ENCODE results near the gene CXADR.
"Not testable (repeated sequence)": the region's sequence is repeated elsewhere in the genome, so short reads cannot be mapped to it uniquely, and the experiment has no call there.

Gene CXADR

DNA sequence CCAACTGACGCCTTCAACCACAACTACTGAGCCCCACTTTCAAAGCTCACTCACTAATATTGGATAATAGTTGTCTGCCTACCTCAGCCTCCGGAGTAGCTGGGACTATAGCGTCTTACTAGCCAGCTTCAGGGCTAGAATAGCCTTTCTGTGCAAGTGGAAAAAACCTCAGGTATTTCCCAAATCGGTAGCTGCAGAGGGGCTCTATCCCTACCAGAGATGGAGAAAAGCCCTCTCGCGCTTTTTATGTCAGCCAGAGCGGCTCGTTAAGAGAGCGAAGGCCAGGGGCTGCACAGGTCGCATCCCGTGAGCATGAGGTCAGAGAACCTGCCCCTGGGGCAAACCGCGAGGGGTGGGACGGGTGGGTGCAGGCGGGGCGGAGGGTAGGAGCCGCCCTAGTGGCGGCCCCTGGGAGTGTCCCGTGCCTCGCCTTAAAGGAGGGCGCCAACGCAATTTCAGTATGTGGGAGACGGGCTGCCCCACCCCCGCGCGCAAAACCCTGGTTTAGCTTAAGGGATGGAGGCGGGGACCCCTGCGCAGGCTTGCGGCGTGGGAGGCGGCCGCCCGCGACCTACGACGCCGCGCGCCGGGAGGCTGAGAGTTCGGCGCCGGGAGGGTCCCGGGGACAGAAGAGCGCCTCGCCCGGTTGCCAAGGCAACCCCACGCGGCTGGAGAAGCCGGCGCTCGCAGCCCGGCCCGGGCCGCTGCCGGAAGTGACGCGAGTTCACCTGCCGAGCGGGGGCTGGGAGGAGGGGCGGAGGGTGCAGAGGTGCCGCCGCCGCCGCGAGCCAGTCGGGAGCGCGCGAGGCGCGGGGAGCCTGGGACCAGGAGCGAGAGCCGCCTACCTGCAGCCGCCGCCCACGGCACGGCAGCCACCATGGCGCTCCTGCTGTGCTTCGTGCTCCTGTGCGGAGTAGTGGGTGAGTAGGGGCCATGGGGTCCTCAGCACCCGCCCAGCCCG, at the start of gene CXADR:
TSS of gene CXADR (plus strand) at position 791 of the 961 bp plus-strand sequence. CDS start at position 878, 87 bp downstream.
- FAIRE-seq, result no peak

DNA sequence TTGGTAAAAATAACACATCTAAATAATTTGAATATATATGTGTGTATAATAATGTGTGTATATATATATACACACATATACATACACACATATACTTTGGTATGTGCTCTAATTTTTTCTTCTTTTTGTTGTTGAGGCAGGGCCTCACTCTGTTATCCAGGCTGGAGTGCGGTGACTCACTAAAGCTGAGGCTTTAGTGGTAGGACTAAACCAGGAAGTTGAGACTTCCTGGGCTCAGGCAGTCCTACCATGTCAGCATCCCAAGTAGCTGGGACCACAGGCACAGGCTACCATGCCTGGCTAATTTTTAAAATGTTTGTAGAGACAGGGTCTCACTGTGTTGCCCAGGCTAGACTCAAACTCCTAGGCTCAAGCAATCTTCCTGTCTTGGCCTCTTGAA, 46.7 kb upstream of the CXADR start:
- no peak for FAIRE-seq

- peak; percentile 83 for FAIRE-seq
These were observed 45.5 kb upstream of the CXADR start for GRCh38 chr21:17467392-17467791.

DNA sequence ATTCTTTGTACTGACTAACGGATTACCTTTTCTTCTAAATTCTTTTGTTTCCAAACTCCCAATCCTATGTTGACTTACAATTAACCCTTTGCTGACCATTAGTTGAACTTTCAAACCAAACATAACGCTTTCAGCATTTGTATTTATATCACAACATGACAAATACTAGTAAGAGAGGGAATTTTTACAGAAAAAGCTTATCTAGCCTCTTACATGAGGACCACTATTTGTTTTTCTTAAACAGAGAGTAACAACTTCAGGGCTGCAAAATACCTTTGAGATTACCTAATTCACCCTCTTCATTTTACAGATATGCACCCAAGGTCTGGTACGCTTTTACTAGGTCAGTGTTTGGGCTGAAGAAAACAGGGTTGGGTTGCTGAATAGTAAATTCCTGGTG, 45.0 kb upstream of the CXADR start:
- no peak for FAIRE-seq

GRCh38 chr21:17468698-17469097, 44.1 kb upstream of the CXADR start:
- FAIRE-seq, result no peak

DNA sequence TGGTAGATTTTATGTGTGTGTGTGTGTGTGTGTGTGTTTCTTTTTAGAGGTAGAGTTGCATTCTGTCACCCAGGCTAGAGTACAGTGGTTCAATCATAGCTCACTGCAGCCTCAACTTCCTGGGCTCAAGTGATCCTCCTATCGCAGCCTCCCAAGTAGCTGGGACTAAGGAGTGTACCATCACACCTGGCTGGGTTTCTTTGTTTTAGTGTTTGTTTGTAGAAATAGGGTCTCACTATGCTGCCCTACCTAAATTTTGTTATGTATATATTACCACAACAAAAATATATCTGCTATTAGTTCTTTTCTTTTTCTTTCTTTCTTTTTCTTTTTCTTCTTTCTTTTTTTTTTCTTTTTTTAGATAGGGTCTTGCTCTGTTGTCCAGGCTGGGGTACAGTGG, 43.1 kb upstream of the CXADR start:
- FAIRE-seq, result no peak

GRCh38 chr21:17472182-17472581, 40.7 kb upstream of the CXADR start:
- FAIRE-seq, result no peak

DNA sequence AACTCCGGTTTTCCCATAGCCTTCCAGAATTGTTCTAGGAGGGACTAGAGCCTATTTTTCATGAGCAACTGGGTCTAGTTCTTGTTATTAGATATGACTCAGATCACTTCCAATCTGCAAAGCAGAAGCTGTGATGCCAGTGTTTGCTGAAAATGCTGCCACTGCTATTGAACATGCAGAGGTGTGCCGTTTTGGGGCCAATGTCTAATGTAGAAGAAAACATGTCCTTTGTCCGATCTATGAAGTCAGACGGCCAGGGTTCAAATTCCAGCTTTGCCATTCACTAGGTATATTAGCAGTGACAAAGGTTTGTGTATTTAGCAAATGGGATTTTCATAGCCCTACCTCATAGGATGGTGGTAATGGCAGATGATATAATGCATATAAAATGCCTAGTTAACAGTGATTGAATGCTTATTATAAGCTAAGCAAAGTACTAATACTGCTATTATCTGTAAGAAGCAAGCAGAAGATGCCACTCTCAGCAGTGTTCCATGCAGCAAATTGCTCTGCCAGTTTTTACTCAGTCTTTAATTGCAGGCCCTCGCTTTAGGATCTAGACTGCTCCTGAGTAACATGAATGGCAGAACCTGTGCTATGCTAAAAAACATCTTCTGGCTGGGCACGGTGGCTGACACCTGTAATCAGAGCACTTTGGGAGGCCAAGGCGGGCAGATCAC, 40.1 kb upstream of the CXADR start:
- no peak for FAIRE-seq

GRCh38 chr21:17476006-17476405, 36.8 kb upstream of the CXADR start:
- no peak for FAIRE-seq

GRCh38 chr21:17478156-17478555, 34.7 kb upstream of the CXADR start:
- not testable (repeated sequence) for FAIRE-seq

DNA sequence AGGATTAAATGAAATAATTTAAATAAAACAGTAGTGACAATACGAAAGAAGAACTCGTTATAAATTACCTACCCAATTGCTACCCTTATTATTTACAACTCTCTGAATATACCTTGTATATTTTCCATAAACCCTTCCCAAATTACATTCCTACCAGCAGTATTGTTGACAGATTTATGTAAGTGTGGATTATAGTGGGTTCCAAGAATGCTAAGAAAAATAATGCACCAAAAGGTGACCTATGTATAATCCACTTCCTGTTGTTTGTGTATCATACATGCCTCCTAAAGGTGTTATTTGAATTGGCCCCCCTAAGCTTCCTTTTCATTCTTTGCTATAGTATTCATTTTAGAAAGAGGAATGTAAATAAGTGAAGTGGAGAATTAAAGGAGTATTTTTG, 33.2 kb upstream of the CXADR start:
- no peak for FAIRE-seq

DNA sequence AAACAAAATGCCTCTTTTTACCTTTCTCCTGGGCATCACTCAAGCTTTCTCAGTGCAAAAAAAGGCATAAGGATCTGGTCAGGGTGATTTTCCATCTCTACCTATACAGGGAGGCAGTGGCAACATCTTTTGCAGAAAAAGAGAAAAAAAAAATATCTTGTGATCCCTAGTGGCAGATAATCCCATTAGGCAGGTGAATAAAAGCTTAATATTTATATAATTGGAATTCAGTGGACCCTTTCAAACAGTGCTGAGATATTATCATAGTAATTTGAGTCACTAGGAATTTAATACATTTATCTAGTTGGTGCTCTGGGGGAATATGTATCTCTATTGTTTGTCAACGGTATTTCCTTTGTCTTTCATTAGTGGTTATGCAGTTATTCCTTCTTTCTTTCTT, 29.9 kb upstream of the CXADR start:
- FAIRE-seq, result no peak

DNA sequence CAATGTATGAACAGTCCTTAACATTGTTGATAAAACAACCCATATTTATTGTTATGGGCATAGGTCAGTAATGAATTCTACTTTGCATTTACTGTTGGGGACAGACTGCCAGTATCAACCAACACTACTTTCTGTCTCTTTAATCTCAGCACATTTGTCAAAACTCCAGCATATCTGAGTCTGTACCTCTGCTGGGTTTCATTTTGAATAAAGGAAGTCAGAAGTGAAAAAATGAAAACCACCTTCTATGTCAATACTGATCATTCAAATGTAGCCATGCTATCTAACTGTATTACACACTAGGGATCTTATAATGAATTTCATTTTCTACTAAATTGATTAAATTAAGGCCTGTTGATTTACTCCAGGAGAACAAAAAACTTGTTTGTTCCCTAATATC, 24.2 kb upstream of the CXADR start:
- FAIRE-seq, result no peak

DNA sequence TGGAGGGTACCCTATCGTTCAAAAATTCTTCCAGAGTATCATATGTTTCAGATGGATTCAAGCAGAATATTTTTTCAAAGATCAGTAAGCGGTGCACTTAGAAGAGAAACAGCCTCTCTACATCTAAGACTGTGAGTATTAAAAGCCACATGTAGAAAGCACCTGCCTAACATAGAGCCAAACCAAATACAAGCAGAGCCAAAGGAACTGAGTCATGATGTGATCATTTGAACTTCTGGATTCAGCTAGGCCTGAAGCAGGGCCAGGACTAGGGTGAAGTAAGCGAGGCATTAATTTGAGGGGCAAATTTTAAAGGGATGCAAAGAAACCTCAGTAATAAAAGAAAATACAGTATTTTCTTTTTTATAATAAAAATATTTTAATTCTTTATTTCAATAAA, 23.3 kb upstream of the CXADR start:
- FAIRE-seq, result peak; percentile 41

DNA sequence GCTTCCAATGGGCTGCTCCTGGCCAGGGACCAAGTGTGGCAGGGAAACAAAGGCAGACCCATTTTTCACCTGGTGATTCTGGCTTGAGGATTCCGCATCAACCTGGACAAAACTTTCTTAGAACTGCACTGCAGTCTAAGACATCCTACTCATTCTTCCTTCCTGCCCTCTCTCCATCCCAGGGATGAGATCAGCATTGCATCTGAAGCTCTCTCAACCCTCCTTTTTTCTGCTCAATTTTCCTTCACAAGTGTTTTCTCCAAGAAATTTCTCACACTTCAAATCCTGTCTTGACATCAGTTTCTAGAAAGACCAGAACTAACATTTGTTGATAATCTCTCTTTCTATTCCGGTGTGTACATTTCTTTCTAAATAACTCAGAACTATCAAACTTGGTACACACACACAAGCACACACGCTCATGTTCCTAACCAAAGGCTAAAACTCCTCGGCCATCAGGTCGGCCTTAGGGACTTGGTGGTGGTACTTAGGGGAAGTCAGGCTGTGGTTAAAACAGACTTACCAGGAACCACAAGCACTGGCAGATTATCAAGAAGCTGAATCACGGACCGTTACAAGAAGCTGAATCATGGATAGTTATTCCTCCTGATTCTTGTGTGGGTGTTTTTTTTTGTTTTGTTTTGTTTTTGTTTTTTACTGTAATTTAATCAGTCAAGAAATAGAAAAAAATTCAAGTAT, 21.0 kb upstream of the CXADR start:
- FAIRE-seq, result no peak

- no peak for FAIRE-seq
These were observed 20.3 kb upstream of the CXADR start for GRCh38 chr21:17492415-17493168.

DNA sequence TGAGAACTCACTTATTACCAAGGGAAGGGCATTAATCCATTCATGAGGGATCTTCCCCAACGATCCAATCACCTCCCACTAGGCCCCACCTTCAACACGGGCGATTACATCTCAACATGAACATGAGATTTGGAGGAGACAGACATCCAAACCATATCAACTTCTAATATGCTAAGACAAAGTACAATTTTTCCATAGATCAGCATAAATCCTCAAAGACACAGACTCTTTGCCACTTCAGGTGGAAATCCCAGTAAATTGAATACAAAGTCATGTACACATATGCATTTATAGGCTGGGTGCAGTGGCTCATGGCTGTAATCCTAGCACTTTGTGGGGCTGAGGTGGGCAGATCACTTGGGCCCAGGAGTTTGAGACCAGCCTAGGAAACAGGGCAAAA, 18.8 kb upstream of the CXADR start:
- no peak for FAIRE-seq

DNA sequence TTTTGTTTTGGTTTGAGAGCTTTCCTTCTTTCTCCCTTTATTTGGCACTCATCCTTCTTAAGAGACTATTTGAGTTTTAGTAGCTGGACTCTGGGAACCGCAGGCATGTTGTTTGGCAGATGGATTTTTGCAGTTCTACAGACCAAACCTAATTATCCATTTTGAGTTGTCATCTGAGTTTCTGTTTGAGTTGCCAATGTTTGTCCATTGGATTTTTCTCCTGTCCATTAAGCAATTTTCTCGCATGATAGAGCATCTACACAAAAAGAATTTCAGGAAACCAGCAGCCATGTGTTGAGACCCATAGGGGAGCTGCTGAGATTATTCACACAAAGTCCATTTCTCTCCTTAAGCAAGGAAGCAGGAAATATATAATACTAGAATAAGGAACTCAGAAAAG, 17.2 kb upstream of the CXADR start:
- no peak for FAIRE-seq

- no peak for FAIRE-seq
These were observed 15.5 kb upstream of the CXADR start for GRCh38 chr21:17497316-17497715.

DNA sequence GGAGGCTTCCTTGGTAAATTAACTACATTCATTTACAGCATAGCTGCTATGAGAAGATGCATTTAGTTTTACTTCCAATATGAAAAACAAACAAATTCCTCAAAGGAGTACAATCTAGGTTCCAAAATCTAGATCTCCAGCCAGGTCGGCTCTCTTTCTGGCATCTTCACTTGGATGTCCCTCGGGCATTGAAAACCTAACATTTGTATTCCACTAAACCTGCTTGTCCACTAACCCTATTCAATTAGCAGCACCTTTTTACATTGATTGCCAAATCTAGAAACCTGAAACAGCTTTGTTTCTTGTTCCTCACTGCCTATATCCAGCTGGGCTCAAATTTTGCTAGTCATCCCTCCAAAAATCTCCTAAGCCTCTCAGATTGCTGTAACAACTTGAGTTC, 14.3 kb upstream of the CXADR start:
- no peak for FAIRE-seq

DNA sequence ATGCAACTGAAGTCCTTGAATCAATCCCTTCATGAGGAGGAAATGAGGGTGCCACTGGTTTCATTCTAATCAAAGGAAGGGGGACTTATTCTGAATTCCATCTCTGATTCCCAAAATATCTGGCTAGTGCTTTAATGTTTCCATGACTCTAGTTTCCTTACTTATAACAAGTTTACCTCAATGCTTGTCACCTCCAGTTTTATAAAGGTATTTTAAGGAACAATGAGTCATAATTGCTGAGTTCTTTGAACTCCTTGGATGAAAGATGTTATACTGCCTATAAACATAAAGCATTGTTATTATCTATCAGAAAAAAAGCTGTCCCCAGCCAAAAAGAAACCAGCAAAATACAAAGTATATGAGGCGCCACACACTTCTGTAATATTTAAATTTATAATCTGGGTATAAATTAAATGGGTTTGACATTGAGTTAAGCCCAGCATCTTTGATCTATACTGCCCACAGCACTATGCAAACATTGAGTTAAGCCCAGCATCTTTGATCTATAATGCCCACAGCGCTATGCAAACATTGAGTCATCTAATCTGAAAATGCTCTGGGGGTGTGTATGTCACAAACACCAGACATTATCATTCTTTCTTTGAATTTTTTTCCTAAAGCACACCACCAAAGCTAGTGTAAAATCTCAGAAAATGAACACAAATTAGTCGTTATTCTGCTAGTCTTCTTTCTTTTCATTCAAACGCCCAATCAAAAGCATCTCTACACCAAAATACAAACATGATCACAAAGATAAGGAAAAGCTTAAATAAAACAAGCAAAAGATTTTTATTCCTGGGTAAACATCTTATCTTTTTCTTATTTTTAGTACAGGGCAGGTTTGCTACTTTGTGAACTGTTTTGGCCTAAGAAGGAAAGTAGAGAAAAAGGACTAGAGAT, 11.5 kb upstream of the CXADR start:
- FAIRE-seq, result no peak

- FAIRE-seq, result not testable (repeated sequence)
These were observed 9.9 kb upstream of the CXADR start for GRCh38 chr21:17502985-17503384.
